Rectal smooth muscle tissue (tissue), 1 donor: ENCODE results near the gene TRAPPC2L.

Experiments
- H3K27ac ChIP-seq: one replicate; pipeline ENCODE4 v1.7.0; 2013; ENCODE audit warnings: low read depth, low read length, inconsistent platforms
- H3K27me3 ChIP-seq: one replicate; pipeline ENCODE4 v1.7.0; 2013; ENCODE audit warnings: low read length; ENCODE audit not compliant: control insufficient read depth, insufficient read depth
- H3K36me3 ChIP-seq: one replicate; pipeline ENCODE4 v1.7.0; 2013; ENCODE audit warnings: low read length; ENCODE audit not compliant: control insufficient read depth, insufficient read depth
- H3K4me1 ChIP-seq: one replicate; pipeline ENCODE4 v1.7.0; 2013; ENCODE audit warnings: low read length; ENCODE audit not compliant: control insufficient read depth, insufficient read depth
- H3K4me3 ChIP-seq: one replicate; pipeline ENCODE4 v1.7.0; 2013; ENCODE audit warnings: low read length
- H3K9ac ChIP-seq: one replicate; pipeline ENCODE4 v1.7.0; 2013; ENCODE audit warnings: low read length

Gene TRAPPC2L

DNA sequence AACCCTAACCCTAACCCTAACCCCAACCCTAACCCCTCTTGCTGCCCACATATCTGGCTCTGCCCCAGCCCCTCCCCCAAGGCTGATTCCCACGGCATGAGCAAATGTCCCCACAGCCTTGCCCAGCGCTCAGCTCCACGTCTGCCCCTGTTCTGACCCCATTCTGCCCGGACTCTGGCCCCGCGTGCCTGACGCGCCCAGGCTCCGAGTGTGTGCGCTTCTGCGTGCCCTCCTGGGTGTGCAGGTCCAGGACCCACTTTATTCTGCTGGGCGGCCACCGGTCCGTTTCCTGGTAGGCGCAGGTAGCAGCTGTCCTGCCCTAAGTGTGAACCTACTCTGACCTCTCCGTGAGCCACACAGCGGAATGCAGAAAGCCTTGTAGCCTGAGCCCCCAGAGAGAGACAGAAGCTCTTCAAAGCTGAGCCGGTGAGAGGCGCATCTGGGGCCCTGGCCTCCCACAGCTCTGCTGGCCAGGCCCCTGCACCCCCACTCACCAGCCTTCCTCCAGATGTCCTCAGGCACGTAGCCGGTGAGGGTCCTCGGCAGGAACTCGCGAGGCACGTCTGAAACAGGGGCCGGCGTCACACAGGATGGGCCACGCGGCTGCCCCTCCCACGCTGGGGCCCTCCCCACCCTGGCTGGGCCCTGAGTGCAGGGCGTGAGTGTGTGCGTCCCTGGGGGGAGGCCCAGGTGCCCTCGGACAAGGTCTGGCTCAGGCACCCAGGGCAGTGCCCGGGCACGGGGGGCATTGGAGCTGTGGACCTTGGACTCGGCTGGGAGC, 23.5 kb downstream of the TRAPPC2L start:
- Histone ChIP-seq H3K4me1 (no peaks in the 10 kb centered on the region), H3K4me3 (no peak overlapping the region), H3K27me3 (peaks cover 2% of the 10 kb centered on the region), H3K27ac (no peak overlapping the region), H3K9ac (no peak overlapping the region), H3K36me3 (peaks cover 3% of the 10 kb centered on the region)

DNA sequence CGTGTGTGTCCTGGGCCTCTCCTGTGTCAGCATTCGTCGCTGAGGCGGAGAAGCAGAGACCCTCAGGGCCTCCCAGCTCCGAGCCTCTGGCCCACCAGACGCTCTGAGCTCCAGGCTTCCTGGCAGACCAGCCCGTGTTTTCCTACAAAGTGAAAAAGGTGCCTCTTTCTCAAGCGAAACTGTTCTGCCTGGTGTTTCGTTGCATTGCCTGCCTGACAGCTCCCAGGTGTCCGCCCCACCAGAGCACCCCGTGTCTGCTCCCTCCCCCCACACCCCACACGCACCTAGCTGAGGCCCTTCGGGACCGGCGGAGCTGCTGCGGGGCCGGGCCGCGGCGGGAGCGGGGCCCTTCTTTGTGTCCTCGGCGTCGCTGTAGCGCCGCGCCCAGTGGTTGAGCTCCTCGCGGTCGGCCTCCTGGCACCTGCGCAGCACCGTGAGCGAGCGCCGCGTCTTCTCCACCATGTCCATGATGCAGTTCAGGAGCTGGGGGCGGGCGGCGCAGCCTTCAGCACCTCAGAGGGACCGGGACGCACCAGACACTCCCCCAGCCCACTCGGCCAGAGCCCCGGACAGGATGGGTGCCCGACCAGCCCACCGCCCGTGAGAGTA, 24.2 kb downstream of the TRAPPC2L start:
- H3K4me1 ChIP-seq: no peaks in the 10 kb centered on the region
- no peak overlapping the region for H3K27ac ChIP-seq
- H3K27me3 ChIP-seq: peaks cover 2% of the 10 kb centered on the region
- no peak overlapping the region for H3K9ac ChIP-seq
- H3K4me3 ChIP-seq: no peak overlapping the region
- H3K36me3 ChIP-seq: peaks cover 3% of the 10 kb centered on the region

DNA sequence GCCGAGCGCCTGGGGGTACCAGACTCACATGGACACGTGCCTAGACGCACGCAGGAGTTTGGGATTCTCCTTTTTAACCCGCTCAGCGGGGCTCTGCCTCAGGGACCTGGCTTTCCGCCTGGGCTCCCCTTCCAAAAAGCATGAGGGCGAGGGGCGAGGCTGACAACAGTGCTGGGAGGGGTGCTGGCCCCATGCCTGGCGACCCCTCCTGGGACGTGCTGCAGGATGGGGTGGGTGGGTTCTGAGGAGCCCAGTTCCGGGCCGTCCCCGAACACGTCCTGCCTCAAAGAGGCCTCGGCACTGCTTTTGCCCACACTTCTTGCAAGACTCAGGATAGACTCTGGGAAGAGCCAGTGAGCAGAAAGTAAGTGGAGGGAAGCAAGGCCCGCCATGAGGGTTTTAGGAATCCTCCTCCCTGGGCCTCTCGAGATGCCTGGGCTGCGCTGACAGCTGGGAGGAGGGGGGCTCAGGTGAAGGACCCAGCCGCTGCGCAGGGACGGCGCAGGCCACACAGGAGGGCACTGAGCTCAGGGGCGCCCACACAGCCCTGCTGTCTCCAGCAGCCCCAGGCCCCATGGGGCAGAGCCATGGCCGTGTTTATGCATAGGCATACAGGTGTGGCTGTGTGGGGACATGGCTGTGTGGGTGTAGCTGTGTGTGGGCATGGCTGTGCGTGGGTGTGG, 24.9 kb downstream of the TRAPPC2L start:
- Histone ChIP-seq H3K4me3 (no peak overlapping the region), H3K9ac (no peak overlapping the region), H3K27ac (no peak overlapping the region), H3K4me1 (no peaks in the 10 kb centered on the region), H3K27me3 (peaks cover 2% of the 10 kb centered on the region), H3K36me3 (peaks cover 3% of the 10 kb centered on the region)

DNA sequence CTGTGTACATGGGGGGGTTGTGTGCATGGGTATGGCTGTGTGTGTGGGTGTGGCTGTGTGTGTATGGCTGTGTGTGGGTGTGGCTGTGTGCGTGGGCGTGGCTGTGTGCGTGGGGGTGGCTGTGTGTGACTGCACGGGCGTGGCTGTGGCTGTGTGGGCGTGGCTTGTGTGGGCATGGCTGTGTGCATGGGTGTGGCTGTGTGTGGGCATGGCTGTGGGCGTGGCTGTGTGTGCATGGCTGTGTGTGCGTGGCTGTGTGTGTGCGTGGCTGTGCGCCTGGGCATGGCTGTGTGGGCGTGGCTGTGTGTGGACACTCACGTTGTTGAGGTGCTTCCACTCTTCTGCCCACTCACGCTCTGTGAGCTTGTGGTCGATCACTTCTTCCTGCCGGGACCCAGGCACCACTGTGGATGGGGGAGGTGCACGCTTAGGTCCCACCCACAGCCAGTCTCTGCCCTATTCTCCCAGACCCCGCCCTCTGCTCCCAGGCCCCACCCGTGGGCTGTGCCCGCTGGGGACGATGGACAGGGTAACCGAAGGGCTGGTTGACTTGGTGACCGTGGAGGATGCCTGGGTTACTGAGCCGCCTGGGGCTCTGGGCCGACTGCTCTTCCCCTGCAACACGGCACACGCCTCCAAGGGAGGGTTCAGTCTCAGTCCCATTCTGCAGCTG, 25.6 kb downstream of the TRAPPC2L start:
- H3K27ac ChIP-seq: no peak overlapping the region
- H3K27me3 ChIP-seq: peaks cover 2% of the 10 kb centered on the region

DNA sequence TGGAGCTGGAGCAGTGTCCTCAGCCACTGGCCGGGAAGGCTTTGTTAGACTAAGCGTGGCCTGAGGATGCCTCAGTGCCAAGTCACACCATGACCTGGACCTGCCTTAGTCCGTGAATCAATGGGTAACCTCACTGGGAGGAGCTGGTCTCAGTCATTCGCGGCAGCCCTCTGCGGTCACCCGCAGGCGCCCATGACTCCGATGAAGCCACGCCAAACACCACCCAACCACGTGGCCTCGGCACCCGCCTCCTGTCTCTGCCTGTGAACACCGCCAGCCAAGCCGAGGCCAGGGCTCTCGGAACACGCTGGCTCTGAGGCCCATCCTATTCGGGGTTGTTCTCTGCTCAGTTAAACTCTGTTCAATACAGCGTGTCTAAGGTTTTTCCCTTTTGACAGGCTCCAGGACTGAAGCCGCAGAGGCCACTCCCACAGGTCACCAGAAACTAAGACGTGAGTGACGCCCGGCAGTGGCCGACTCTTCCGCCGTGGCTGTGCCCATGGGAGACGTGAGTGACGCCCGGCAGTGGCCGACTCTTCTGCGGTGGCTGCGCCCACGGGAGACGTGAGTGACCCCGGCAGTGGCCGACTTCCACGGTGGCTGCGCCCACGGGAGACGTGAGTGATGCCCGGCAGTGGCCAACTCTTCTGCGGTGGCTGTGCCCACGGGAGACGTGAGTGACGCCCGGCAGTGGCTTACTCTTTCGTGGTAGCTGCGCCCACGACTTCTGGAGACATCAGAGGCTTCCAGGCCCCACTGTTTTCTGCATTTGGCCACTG, 26.4 kb downstream of the TRAPPC2L start:
- Histone ChIP-seq H3K9ac (no peak overlapping the region), H3K36me3 (peaks cover 3% of the 10 kb centered on the region), H3K27ac (no peak overlapping the region), H3K4me1 (no peaks in the 10 kb centered on the region), H3K27me3 (peaks cover 2% of the 10 kb centered on the region), H3K4me3 (no peak overlapping the region)

More for the DNA sequence above, 25.6 kb downstream of the TRAPPC2L start:
- peaks cover 3% of the 10 kb centered on the region for H3K36me3 ChIP-seq
- no peak overlapping the region for H3K9ac ChIP-seq
- H3K4me3 ChIP-seq: no peak overlapping the region
- H3K4me1 ChIP-seq: no peaks in the 10 kb centered on the region

DNA sequence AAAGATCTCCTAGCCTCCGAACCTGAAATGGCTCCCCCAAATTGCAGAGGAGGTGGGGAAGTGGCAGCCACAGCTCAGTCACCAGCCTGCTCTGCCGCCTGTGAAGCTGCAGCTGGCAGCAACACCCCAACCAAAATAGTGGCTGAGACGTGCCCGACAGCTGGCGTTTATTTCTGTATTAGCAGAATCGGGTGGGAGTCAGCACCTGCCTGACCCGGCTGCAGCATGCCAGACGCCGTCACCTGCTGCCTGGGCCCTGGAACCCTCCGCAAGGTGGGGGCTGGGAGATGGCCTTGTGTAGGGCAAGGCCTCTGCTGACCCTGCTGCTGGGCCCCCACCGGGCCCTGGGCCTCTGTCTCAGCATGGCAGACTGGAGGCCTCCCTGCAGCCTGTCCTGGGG, 27.0 kb downstream of the TRAPPC2L start:
- peaks cover 2% of the 10 kb centered on the region for H3K27me3 ChIP-seq
- H3K4me3 ChIP-seq: no peak overlapping the region
- H3K9ac ChIP-seq: no peak overlapping the region
- no peaks in the 10 kb centered on the region for H3K4me1 ChIP-seq
- H3K36me3 ChIP-seq: peaks cover 1% of the 10 kb centered on the region
- H3K27ac ChIP-seq: no peak overlapping the region

DNA sequence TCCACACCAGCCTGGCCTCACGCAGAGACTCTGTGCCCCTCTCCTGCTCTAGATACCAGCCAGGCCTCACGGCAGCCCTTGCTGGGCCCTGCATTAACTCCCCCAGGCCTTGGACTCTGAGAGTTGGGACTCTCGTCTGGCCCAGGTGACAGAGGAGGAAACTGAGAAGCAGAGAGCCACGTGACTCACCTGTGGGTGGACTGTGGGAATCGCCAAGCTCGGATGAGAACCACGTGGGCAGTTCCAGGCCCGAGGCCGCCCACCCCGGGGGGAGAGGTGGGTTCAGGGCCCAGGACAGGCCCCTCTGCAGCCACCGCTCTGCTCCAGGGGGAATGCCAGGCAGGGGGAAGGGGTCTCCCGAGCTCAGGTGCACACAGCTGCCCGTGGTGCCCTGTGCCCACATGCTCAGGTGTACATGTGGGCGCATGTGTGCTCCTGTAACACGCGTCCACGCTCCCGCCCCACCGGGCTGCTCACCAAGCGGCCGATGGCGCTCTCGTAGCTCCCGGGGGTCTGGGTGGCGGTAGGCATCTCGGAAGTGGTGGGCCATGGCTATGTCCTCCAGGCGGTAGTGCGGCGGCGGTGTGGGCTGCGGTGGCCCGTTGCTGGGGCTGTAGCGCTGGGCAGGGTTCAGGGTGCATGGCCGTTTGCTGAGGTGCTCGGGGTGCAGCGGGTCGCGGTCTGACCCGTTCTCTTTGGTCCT, 27.8 kb downstream of the TRAPPC2L start:
- no peak overlapping the region for H3K9ac ChIP-seq
- H3K4me3 ChIP-seq: no peak overlapping the region
- peaks cover 2% of the 10 kb centered on the region for H3K27me3 ChIP-seq
- H3K36me3 ChIP-seq: no peaks in the 10 kb centered on the region
- no peak overlapping the region for H3K27ac ChIP-seq
- no peaks in the 10 kb centered on the region for H3K4me1 ChIP-seq

DNA sequence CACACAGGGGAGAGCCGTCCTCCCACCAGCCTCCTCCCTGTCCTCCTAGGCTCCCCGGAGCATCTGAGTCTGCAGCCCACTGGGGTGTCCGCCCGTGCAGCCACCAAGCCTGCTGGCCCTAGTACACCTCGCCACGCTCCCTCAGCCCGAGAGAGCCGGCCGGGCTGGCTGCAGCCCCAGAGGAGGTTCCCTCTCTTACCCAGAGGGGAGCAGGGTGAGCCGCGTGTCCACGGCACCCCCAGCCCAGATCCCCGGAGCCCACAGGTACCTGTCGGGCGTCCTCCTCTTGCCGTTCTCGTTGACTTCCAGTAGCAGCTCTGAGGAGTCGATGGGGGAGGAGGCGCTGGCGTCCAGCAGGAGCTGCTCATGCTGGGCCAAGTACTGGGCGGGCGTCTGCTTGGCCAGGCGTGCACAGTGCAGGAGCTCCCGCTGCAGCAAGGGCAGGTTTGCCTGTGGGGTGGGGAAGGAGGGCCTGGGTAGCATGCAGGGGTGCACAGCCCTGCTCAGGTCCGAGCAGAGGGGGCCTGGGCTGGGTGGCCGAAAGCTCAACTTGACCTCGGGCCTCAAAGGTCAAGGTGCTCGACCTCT, 28.9 kb downstream of the TRAPPC2L start:
- H3K4me1 ChIP-seq: no peaks in the 10 kb centered on the region
- peaks cover under 1% of the 10 kb centered on the region for H3K27me3 ChIP-seq
- H3K4me3 ChIP-seq: no peak overlapping the region
- H3K36me3 ChIP-seq: no peaks in the 10 kb centered on the region
- no peak overlapping the region for H3K27ac ChIP-seq
- H3K9ac ChIP-seq: no peak overlapping the region

DNA sequence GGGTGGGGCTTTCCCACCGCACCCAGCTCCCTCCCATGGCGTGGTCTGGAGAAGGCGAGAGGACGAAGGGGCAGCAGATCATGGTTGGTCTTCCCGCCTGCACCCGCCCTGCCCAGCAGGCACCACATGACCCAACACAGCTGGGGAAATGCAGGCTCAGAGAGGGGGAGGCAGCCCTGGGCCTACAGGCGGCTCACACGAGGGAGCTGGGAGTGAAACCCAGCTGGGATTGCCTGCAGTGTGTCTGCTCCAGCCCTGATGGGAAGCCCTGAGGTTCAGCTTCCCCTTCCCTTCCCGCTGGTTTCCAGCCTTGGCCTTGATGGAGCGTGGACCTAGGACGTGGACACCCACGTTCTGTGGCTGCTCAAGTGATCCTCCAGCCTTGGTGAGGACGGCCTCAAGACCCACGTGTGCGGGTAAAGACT, 29.5 kb downstream of the TRAPPC2L start:
- Histone ChIP-seq H3K27ac (no peak overlapping the region), H3K4me1 (no peaks in the 10 kb centered on the region), H3K36me3 (no peaks in the 10 kb centered on the region), H3K4me3 (no peak overlapping the region), H3K27me3 (no peaks in the 10 kb centered on the region), H3K9ac (no peak overlapping the region)

DNA sequence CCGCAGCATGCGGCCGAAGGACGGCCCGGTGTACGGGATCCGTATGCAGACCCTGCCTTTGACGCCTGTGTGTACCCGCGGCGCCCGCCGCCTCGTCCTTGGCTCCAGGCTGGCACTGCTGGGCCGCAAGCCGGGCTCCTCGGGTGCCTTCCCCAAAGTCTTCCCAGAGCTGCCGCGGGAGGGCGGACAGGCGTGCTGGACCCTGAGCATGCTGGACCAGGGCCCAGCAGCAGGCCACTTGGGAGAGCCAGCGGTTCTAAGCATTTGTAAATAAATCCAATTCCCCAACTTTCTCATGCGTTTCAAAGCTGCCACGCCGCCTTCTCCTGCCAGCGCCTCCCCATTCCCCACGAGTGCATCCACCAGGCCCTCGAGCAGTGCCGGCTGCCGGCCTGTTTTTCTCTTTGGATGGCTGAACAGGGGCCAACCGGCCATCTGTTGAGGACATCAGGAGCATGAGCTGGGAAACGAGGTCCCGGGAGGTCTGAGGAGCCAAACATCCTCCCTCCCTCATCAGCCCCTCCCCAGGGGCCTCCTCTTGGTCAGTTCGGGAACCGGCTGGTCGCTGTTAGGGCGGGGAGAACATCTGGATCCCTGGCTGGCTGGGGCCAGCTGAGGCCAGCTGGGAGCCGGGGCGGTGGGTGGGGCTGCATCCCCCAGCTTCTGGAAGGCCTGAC, 30.1 kb downstream of the TRAPPC2L start:
- Histone ChIP-seq H3K27me3 (no peaks in the 10 kb centered on the region), H3K36me3 (no peaks in the 10 kb centered on the region), H3K27ac (no peak overlapping the region), H3K4me3 (no peak overlapping the region), H3K4me1 (no peaks in the 10 kb centered on the region), H3K9ac (no peak overlapping the region)

DNA sequence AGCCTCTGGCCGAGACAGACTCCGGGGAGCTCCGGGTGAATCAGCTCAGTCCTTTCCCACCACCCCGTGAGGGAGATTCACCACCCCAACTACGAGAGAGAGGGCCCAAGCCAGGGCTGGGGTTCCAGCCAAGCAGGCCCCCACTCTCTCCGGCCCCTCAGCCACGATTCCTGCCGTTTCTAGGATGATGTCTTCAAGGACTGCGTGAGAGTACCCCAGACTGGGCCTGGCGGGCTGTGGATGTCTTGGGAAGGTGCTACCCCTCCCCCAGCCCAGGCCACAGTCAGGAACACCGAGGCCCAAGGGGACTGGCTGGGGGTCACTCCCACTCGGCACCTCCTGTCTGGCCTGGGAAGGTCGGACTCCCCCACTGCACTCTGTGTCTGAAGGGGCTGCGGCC, 31.1 kb downstream of the TRAPPC2L start:
- H3K27ac ChIP-seq: no peak overlapping the region
- H3K4me3 ChIP-seq: no peak overlapping the region
- no peaks in the 10 kb centered on the region for H3K27me3 ChIP-seq
- no peaks in the 10 kb centered on the region for H3K36me3 ChIP-seq
- no peak overlapping the region for H3K9ac ChIP-seq
- H3K4me1 ChIP-seq: no peaks in the 10 kb centered on the region
